Keratinocyte (primary cell): ENCODE results near the gene WASHC4. TPM values are rescaled to one million over a fixed set of nuclear protein-coding genes. Genes with fewer than 3 reads are reported as not detected.

Experiments used
- DNase-seq: peaks from one replicate; pipeline ENCODE4 v3.0.0-alpha.2; 2011; ENCODE audit warnings: low read depth, missing footprints, low spot score
- FAIRE-seq: peaks from 2 replicates; lab custom pipeline; 2011; peaks lifted over from hg19 to GRCh38; lab: Jason Lieb, UNC
- H2AFZ ChIP-seq: 2 replicates; pipeline ENCODE4 v1.6.0; 2012; ENCODE audit warnings: low read length, control low read depth, inconsistent platforms; ENCODE audit not compliant: control insufficient read depth
- H3K27ac ChIP-seq: 2 replicates; pipeline ENCODE4 v1.5.1; 2011; ENCODE audit warnings: low read length; ENCODE audit not compliant: control insufficient read depth, insufficient read depth
- H3K27me3 ChIP-seq: 3 replicates; pipeline ENCODE4 v1.6.0; 2011; ENCODE audit warnings: low read length; ENCODE audit not compliant: control insufficient read depth, insufficient read depth; ENCODE audit errors: extremely low read depth
- H3K36me3 ChIP-seq, 2 experiments: 2 replicates in 1 of 2; 3 replicates in 1 of 2; pipeline ENCODE4 v1.5.1; 2011; ENCODE audit warnings: low read length in 2 of 2, mild to moderate bottlenecking in 1 of 2; ENCODE audit not compliant: control insufficient read depth in 2 of 2, insufficient read depth in 2 of 2; ENCODE audit errors: extremely low read depth in 1 of 2
- H3K4me1 ChIP-seq: 3 replicates; pipeline ENCODE4 v1.5.1; 2011; ENCODE audit warnings: low read length; ENCODE audit not compliant: control insufficient read depth, insufficient read depth; ENCODE audit errors: extremely low read depth
- H3K4me2 ChIP-seq: 3 replicates; pipeline ENCODE4 v1.6.0; 2011; ENCODE audit warnings: low read depth, low read length; ENCODE audit not compliant: control insufficient read depth, insufficient read depth; ENCODE audit errors: extremely low read depth
- H3K4me3 ChIP-seq, 3 experiments: fragments of 200-600 bp in 1 of 3; sonication (generic) in 1 of 3; 2 replicates in 2 of 3; 3 replicates in 1 of 3; pipeline ENCODE4 v1.5.1; 2011 to 2016; ENCODE audit warnings: low read length in 3 of 3, mild to moderate bottlenecking in 3 of 3, control low read depth in 2 of 3, inconsistent platforms in 1 of 3, low read depth in 1 of 3, mixed read lengths in 1 of 3, mixed run types in 1 of 3, moderate library complexity in 1 of 3; ENCODE audit not compliant: control insufficient read depth in 2 of 3, insufficient read depth in 2 of 3; ENCODE audit errors: extremely low read depth in 1 of 3
- H3K79me2 ChIP-seq: 2 replicates; pipeline ENCODE4 v1.6.0; 2012; ENCODE audit warnings: low read length; ENCODE audit not compliant: control insufficient read depth, insufficient read depth
- H3K9ac ChIP-seq: 3 replicates; pipeline ENCODE4 v1.6.0; 2011; ENCODE audit warnings: low read length; ENCODE audit not compliant: control insufficient read depth, insufficient read depth; ENCODE audit errors: extremely low read depth
- H3K9me1 ChIP-seq: 3 replicates; pipeline ENCODE4 v1.6.0; 2011; ENCODE audit warnings: low read length; ENCODE audit not compliant: control insufficient read depth, insufficient read depth; ENCODE audit errors: extremely low read depth
- H3K9me3 ChIP-seq: 2 replicates; pipeline ENCODE4 v1.5.1; 2012; ENCODE audit warnings: low read depth, low read length; ENCODE audit not compliant: control insufficient read depth
- H4K20me1 ChIP-seq: 3 replicates; pipeline ENCODE4 v1.6.0; 2011; ENCODE audit warnings: low read length; ENCODE audit not compliant: control insufficient read depth, insufficient read depth; ENCODE audit errors: extremely low read depth
- CTCF ChIP-seq, 3 experiments: IDR thresholded peaks in 1 of 3; conservative IDR thresholded peaks in 1 of 3; optimal IDR thresholded peaks in 1 of 3; 2 replicates in 2 of 3; 3 replicates in 1 of 3; pipeline versions ENCODE3 to v1.5.1; 2011; ENCODE audit warnings: low read length in 3 of 3, mild to moderate bottlenecking in 3 of 3, moderate library complexity in 2 of 3, control low read depth in 1 of 3, inconsistent platforms in 1 of 3; ENCODE audit not compliant: insufficient read depth in 2 of 3; ENCODE audit errors: extremely low read depth in 1 of 3
- EZH2 ChIP-seq: IDR thresholded peaks from one replicate; pipeline ENCODE4 v1.6.1; 2012; ENCODE audit warnings: inconsistent platforms, mild to moderate bottlenecking, low read length, moderate library complexity
- dilution Hi-C: fragments of 300-500 bp; cut with MboI; formaldehyde crosslinking; loops from one replicate; pipeline ENCODE4 v1.7.0; 2020; ENCODE audit warnings: low sequenced_read_pairs; ENCODE audit not compliant: extremely low pct_ligation_motif_present
- polyA plus RNA-seq, 5 experiments: library from polyadenylated mRNA; depleted of rRNA in 3 of 5; stranded (reverse) in 3 of 5; stranded (forward) in 1 of 5; unstranded in 1 of 5; fragments of >200 nt; gene quantifications; 1 replicate in 1 of 5; 2 replicates in 3 of 5; 3 replicates in 1 of 5; pipeline versions ENCODE4 v1.2.1 to v1.2.3, GENCODE V29; 2011 to 2012; ENCODE audit warnings: missing spikeins in 2 of 5, low read depth in 1 of 5, low replicate concordance in 1 of 5

Gene WASHC4
- polyA plus RNA-seq, 1 donor (not counting 4 experiments of a cell fraction or from before 2014, with no cell fraction given), result 58.1 TPM

- peaks cover 11% of the 10 kb centered on the region for H3K4me1 ChIP-seq
- H3K36me3 ChIP-seq, result peaks cover 13 to 30% of the 10 kb centered on the region in 2 experiments
- no peak overlapping the region for H3K9ac ChIP-seq
- no peaks in the 10 kb centered on the region for H3K9me3 ChIP-seq
- H3K9me1 ChIP-seq, result peaks cover 2% of the 10 kb centered on the region
- FAIRE-seq (no peak), DNase-seq (no peak)
- TF ChIP-seq EZH2 (no peak), CTCF (optimal IDR thresholded peaks at IDR 0.05 in 1 of 3, IDR thresholded peaks at IDR 0.05 in 1 of 3, conservative IDR thresholded peaks at IDR 0.05 in 1 of 3; ENCODE audit: extremely low read depth in 1 of 3, insufficient read depth in 2 of 3, low read length in 3 of 3) (peak in 1 of 3 experiments; percentile 23)
- dilution Hi-C loops, result no loop called here
- H3K4me2 ChIP-seq, result no peak overlapping the region
- peaks cover 3% of the 10 kb centered on the region for H4K20me1 ChIP-seq
- H3K27me3 ChIP-seq, result no peaks in the 10 kb centered on the region
- no peak overlapping the region for H3K27ac ChIP-seq
- no peak overlapping the region for H2AFZ ChIP-seq
- no peaks in the 10 kb centered on the region for H3K79me2 ChIP-seq
- H3K4me3 ChIP-seq, result no peak overlapping the region
These were observed 110.9 kb downstream of the WASHC4 start for GRCh38 chr12:105218434-105218833.

Other genes starting within 250 kb of the WASHC4 start
- 1.0 to 1.5 TPM (median 1.2 TPM) in 3 replicates for gene SLC41A2, start 149.4 kb upstream of the WASHC4 start, polyA plus RNA-seq
- gene NOPCHAP1, start 121.4 kb upstream of the WASHC4 start, polyA plus RNA-seq, result 7.9 to 16.7 TPM (median 9.2 TPM) in 3 replicates
- gene ALDH1L2, start 23.3 kb upstream of the WASHC4 start, polyA plus RNA-seq, result 0.90 to 1.8 TPM (median 1.5 TPM) in 3 replicates
- gene APPL2, start 128.4 kb downstream of the WASHC4 start, polyA plus RNA-seq, result 16.2 to 26.1 TPM (median 22.2 TPM) in 3 replicates
- gene C12orf75, start 223.0 kb downstream of the WASHC4 start, polyA plus RNA-seq, result 114 to 160 TPM (median 123 TPM) in 3 replicates